Breast epithelium (tissue), 4 donors: Measurements from ENCODE around the gene PDS5A. TPM values are rescaled to one million over a fixed set of nuclear protein-coding genes. Genes with fewer than 3 reads are reported as not detected.

Experiments
- DNase-seq, 2 donors: peaks; one replicate each; pipeline ENCODE4 v3.0.0-alpha.2; 2019; ENCODE audit warnings: low spot score in 2 of 2
- H3K27ac ChIP-seq, 2 donors: fragments of 200-600 bp; sonication (generic) in 1 of 2; one replicate each; pipeline ENCODE4 v1.5.1; 2016 to 2019; ENCODE audit warnings: mild to moderate bottlenecking in 1 of 2
- H3K27me3 ChIP-seq, 2 donors: fragments of 200-600 bp; sonication (generic) in 1 of 2; one replicate each; pipeline versions ENCODE4 v1.5.1 to v1.6.0; 2017 to 2019; ENCODE audit warnings: control low read depth in 1 of 2, mild to moderate bottlenecking in 1 of 2
- H3K36me3 ChIP-seq: fragments of 200-600 bp; one replicate; pipeline ENCODE4 v1.5.1; 2019
- H3K4me1 ChIP-seq, 2 donors: fragments of 200-600 bp; sonication (generic); one replicate each; pipeline ENCODE4 v1.5.1; 2016 to 2019; ENCODE audit warnings: control low read depth in 1 of 2
- H3K4me3 ChIP-seq, 3 donors: fragments of 200-600 bp; sonication (generic); 1 replicate in 2 of 3; 2 replicates in 1 of 3; pipeline ENCODE4 v1.5.1; 2016 to 2019; ENCODE audit warnings: mild to moderate bottlenecking in 3 of 3, moderate library complexity in 2 of 3
- H3K9me3 ChIP-seq, 2 donors: fragments of 200-600 bp; sonication (generic) in 1 of 2; one replicate each; pipeline ENCODE4 v1.5.1; 2016 to 2019; ENCODE audit warnings: control low read depth in 1 of 2
- CTCF ChIP-seq, 3 donors: fragments of 450-650 bp; IDR thresholded peaks; one replicate each; pipeline ENCODE4 v1.5.1; 2016 to 2017; ENCODE audit warnings: antibody characterized with exemption in 3 of 3, mild to moderate bottlenecking in 3 of 3, moderate library complexity in 3 of 3
- POLR2A ChIP-seq: fragments of 450-650 bp; IDR thresholded peaks from one replicate; pipeline ENCODE4 v1.6.1; 2016; ENCODE audit warnings: antibody characterized with exemption, mild to moderate bottlenecking, moderate library complexity
- POLR2AphosphoS5 ChIP-seq, 3 donors: sonication (generic); formaldehyde crosslinking; IDR thresholded peaks; one replicate each; pipeline ENCODE4 v1.6.1; 2017; ENCODE audit warnings: antibody characterized with exemption in 3 of 3
- intact Hi-C: fragments of 100-400 bp; cut with DNase I; formaldehyde crosslinking; loops from one replicate; pipeline ENCODE4 v1.15.1; 2023; ENCODE audit warnings: low total_unique reads
- total RNA-seq, 3 donors: library from RNA; depleted of rRNA; stranded (reverse); fragments of >200 nt; gene quantifications; one replicate each; pipeline ENCODE4 v1.1.0, GENCODE V29; 2016

PDS5A gene
- total RNA-seq, 3 donors from 2014 or later: 69.9 to 106 (median 82.9) TPM

GRCh38 chr4:39941682-39942217 is 36.0 kb downstream of the PDS5A start:
- H3K4me3 ChIP-seq: no peak overlapping the region
- no peaks in the 10 kb centered on the region for H3K27me3 ChIP-seq
- DNase-seq: no peak
- TF ChIP-seq POLR2AphosphoS5 (IDR thresholded peaks at IDR 0.05) (no peak), CTCF (IDR thresholded peaks at IDR 0.05) (no peak), POLR2A (no peak)
- H3K36me3 ChIP-seq: no peaks in the 10 kb centered on the region
- no peak overlapping the region for H3K27ac ChIP-seq
- H3K4me1 ChIP-seq: no peaks in the 10 kb centered on the region
- intact Hi-C loops: no loop called here
- H3K9me3 ChIP-seq: no peaks in the 10 kb centered on the region

GRCh38 chr4:39937683-39938268 is 39.9 kb downstream of the PDS5A start:
- TF ChIP-seq CTCF (IDR thresholded peaks at IDR 0.05): no peak
- no peak for TF ChIP-seq POLR2AphosphoS5 (IDR thresholded peaks at IDR 0.05)
- no peak for TF ChIP-seq POLR2A
- no peaks in the 10 kb centered on the region for H3K36me3 ChIP-seq
- H3K27ac ChIP-seq: no peak overlapping the region
- peaks cover 0 to 5% of the 10 kb centered on the region in 2 donors for H3K4me1 ChIP-seq
- no peaks in the 10 kb centered on the region for H3K9me3 ChIP-seq
- no peaks in the 10 kb centered on the region for H3K27me3 ChIP-seq
- intact Hi-C loops: no loop called here
- no peak for DNase-seq
- no peak overlapping the region for H3K4me3 ChIP-seq

- H3K4me1 ChIP-seq: peaks cover 0 to 5% of the 10 kb centered on the region in 2 donors
- no peaks in the 10 kb centered on the region for H3K9me3 ChIP-seq
- no peak overlapping the region for H3K4me3 ChIP-seq
- DNase-seq: no peak
- peak overlapping the region in 1 of 2 donors; percentile 54 for H3K27ac ChIP-seq
- TF ChIP-seq POLR2AphosphoS5 (IDR thresholded peaks at IDR 0.05) (no peak), CTCF (IDR thresholded peaks at IDR 0.05) (no peak), POLR2A (no peak)
- H3K27me3 ChIP-seq: no peaks in the 10 kb centered on the region
- intact Hi-C loops: no loop called here
- H3K36me3 ChIP-seq: no peaks in the 10 kb centered on the region
Observed at GRCh38 chr4:39936565-39937418, 40.9 kb downstream of the PDS5A start.

- TF ChIP-seq POLR2AphosphoS5 (IDR thresholded peaks at IDR 0.05): no peak
- no peak for TF ChIP-seq CTCF (IDR thresholded peaks at IDR 0.05)
- DNase-seq: no peak
- Histone ChIP-seq H3K27ac (peak overlapping the region in 1 of 2 donors; percentile 29), H3K27me3 (no peaks in the 10 kb centered on the region), H3K4me1 (peaks cover 0 to 5% of the 10 kb centered on the region in 2 donors), H3K9me3 (no peaks in the 10 kb centered on the region), H3K4me3 (no peak overlapping the region), H3K36me3 (no peaks in the 10 kb centered on the region)
- intact Hi-C loops: no loop called here
Observed at GRCh38 chr4:39933671-39934590, 43.8 kb downstream of the PDS5A start.
